Mononuclear cell (primary cell): ENCODE data around the gene ARSG. TPM values are rescaled to one million over a fixed set of nuclear protein-coding genes. Genes with fewer than 3 reads are reported as not detected.
A peak's percentile ranks its signal among the peaks of the same experiment; 100 is the strongest.
"Not testable (repeated sequence)": the region's sequence is repeated elsewhere in the genome, so short reads cannot be mapped to it uniquely, and the experiment has no call there.

Experiments used
- H3K27me3 ChIP-seq: 2 replicates; pipeline ENCODE4 v1.6.0; 2011; ENCODE audit warnings: low read length, control low read depth; ENCODE audit not compliant: insufficient read depth
- H3K4me1 ChIP-seq: 2 replicates; pipeline ENCODE4 v1.5.1; 2011; ENCODE audit warnings: mild to moderate bottlenecking, low read length, control low read depth; ENCODE audit not compliant: insufficient read depth
- H3K4me3 ChIP-seq: 2 replicates; pipeline ENCODE4 v1.5.1; 2011; ENCODE audit warnings: mild to moderate bottlenecking, low read length, moderate library complexity
- H3K9me3 ChIP-seq: 2 replicates; pipeline ENCODE4 v1.5.1; 2011; ENCODE audit warnings: low read depth, mild to moderate bottlenecking, control low read depth, low read length
- total RNA-seq: library from RNA; depleted of rRNA; stranded (reverse); fragments of >200 nt; gene quantifications from one replicate; pipeline ENCODE4 v1.2.3, GENCODE V29; 2012

The ARSG gene
- total RNA-seq, result 18.5 TPM

DNA sequence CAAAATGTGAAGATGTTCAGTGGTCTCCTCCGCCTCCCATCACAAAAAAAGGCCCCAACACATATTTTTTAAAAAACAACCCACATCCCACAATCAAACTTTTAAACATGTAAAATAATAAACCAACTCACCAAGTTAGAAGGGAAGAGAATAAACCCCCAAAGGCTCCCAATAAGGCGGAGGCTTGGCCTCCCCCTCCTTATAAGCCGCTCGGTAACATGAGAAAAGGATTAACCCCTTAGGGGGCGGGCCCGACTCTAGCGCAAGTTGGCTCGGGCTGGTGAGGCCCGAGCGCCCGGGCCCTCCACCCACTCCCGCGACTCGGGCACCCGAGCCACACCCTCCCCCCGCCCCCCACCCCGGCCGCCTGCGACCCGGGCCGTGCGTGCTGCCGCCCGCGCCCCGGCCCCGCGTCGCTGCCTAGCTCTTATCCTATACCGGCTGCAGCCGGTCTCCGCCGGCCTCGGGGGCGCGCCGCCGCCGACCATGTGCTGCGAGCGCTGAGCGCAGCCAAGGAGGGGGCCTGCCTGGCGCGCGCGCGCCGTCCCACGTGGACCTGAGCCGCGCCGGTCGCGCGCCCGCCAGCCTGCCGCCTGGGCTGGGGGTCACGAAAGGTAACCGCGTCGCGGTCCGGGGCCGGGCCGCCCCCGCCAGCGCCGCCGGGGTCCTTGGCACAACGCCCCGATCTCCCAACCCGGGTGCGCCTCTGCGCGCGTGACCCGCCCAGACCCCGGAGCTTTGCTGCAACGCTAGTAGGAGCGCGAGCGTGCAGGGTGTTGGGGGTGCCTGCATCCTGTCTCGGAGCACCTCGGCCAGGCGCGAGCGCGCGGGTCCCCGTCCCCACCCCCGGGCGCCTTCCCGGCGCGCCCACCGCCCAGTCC, at the start of gene ARSG, which contains the start of gene SLC16A6:
Gene ARSG, plus strand, starts transcription at position 541 of the 881 bp plus-strand sequence. CDS start 15,999 bp downstream, outside the sequence.
Gene SLC16A6, minus strand, starts transcription at position 173 of the 881 bp plus-strand sequence. CDS start 12,807 bp downstream, outside the sequence.
- peaks cover 83% of the 10 kb centered on the region for H3K4me1 ChIP-seq
- H3K4me3 ChIP-seq, result peak within 1 kb of the TSS; percentile 88
- no peaks in the 10 kb centered on the region for H3K27me3 ChIP-seq
- no peaks in the 10 kb centered on the region for H3K9me3 ChIP-seq

DNA sequence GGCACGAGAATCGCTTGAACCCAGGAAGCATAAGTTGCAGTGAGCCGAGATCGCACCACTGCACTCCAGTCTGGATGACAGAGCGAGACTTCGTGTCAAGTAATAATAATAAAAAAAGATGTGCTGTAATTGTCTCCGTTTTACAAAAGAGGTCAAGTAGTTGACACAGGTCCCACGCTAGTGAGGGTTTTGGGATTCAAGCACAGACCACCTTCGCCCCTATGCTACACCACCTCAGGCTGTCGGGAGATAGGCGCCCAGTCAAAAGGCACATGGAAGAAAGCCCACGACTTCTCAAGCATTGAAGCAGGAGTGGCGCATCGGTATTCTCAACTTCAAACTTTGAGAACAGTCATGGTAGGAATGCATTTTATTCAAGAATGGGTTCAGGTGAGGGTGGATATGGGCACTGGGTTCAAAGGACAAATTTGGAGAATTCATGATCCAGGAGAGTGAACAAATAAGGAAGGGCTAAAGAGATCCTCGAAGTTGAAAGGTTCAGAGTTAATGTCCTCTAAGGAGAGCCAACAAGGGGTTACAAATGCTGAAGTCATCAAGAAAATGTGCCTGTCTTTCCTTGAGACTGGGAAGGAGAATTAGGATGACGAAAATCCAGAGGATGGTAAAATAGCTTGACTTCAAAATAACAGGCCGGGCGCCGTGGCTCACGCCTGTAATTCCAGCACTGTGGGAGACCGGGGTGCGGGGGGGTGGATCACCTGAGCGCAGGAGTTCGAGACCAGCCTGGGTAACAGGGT, 44.8 kb upstream of the ARSG start:
- Histone ChIP-seq H3K4me3 (no peak overlapping the region), H3K9me3 (no peaks in the 10 kb centered on the region), H3K27me3 (no peaks in the 10 kb centered on the region), H3K4me1 (peaks cover 33% of the 10 kb centered on the region)

DNA sequence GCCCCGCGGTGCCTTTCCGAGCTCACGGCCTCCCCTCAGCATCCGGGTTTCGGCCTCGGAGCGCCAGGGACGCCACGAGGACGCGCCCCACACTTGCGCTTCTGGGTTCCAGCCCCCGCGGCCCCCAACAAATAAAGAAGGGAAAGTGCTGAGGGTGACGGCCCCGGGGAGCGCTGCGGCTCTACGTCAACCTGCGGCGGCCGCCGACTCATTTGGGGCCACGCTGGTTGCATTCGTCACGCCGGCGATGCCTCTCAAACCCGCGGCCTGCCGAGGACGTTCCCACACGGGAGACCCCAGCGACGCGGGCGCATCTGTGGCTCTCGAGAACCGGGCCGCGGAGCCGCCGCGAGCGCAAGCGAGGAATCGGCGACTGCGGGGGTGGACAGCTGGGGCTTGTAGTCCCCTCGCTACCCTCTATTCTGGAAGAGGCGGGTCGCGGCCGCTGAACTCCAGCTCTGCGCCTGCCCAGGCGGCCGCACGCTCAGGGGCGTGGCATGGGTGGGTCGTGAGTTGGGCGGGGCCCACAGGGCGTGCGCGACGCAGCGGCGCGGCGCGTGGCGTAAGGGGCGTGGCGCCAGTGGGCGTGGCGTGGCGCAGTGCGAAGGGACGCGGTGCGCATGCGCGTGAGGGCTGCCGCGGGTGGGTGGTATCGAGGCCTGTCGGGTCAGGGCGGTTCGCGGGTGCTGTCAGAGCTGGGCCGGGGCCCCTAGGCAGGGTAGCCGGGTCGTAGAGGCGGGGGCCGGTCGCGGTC, 43.7 kb upstream of the ARSG start, which contains the start of gene AMZ2:
Gene AMZ2, plus strand, starts transcription at position 599 of the 754 bp plus-strand sequence. CDS start 2,145 bp downstream, outside the sequence.
- Histone ChIP-seq H3K4me3 (peak within 1 kb of the TSS; percentile 76), H3K27me3 (no peaks in the 10 kb centered on the region), H3K9me3 (no peaks in the 10 kb centered on the region), H3K4me1 (peaks cover 37% of the 10 kb centered on the region)

DNA sequence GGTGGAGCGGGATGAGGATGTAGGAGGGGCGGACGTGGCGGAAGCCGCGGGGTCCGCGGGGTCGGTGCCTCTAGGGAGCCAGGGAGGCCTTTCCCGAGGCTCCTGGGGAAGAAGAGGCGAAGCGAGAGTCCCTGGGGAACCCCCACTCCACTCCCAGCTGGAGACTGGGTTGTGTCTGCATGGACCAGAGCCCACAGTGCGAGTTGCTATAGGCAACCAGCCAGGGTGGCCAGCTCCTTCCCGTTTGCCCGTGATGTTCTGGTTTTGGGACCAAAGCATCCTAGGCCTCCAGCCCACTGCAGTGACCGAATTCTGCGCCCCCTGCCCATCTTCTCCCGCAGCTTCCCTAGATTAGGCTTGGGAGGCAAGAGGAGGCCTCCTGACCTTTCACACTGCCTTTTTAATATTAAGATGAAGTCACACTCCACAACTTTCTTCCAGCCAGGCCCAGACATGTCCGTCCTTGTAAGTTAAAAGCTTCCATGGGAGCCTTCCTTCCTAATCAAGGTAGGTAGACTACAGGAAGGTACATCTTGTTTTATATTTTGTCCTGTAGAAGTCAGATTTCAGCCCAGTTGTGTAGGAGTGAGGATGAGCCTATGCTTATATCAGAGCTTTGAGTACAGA, 43.0 kb upstream of the ARSG start:
- H3K27me3 ChIP-seq, result no peaks in the 10 kb centered on the region
- peak overlapping the region; percentile 76 for H3K4me3 ChIP-seq
- peaks cover 41% of the 10 kb centered on the region for H3K4me1 ChIP-seq
- H3K9me3 ChIP-seq, result no peaks in the 10 kb centered on the region

DNA sequence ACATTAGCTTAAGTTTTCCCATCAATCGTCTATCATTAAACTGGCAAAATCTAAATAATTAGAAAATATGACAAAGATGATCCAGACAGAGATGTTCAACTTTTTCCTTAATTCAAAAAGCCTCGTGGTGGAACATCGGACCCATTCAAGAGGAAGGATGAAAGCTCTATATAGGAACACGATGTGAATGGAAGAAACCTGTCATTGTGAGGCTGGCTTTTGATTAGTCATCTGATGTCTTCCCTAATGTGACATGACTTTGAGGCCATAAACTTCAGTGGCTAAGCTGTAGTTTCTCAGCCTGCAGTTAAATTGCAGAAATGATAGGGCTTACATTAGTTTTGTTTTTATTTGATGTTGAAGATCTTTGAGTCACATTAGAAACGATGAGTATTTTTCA, 42.4 kb upstream of the ARSG start:
- Histone ChIP-seq H3K9me3 (no peaks in the 10 kb centered on the region), H3K4me1 (peaks cover 47% of the 10 kb centered on the region), H3K27me3 (no peaks in the 10 kb centered on the region), H3K4me3 (no peak overlapping the region)

DNA sequence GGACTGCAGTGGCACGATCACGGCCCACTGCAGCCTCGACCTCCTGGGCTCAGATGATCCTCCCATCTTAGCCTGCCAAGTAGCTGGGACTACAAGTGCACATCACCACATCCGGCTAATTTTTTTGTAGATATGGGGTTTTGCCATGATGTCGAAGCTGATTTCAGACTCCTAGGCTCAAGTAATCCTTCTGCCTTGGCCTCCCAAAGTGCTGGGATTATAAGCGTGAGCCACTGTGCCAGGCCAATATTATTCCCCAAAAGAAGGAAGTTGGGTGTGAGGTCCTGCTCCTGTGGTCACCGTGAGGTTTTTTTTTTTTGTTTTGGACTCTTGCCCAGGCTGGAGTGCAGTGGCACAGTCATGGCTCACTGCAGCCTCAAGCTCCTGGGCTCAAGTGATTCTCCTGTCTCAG, 41.9 kb upstream of the ARSG start:
- H3K27me3 ChIP-seq, result no peaks in the 10 kb centered on the region
- H3K4me3 ChIP-seq, result no peak overlapping the region
- H3K4me1 ChIP-seq, result peaks cover 51% of the 10 kb centered on the region
- no peaks in the 10 kb centered on the region for H3K9me3 ChIP-seq

DNA sequence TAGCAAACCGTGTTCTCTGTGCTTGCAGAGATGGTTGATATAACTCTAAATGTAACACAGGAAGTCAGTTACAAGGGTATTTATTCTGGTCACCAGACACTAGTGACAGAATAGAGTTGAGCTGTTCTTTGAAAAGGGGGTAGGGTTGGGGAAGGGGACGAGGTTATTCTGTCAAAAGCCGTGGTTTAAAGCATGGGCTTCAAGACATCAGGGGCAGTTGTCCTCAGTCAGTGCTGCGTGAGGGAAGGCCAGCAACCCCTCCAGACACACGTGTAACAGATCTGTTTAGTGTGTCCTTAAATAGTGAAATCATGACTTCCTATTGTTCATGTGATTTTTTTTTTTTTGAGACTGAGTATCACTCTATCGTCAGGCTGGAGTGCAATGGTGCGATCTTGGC, 37.9 kb upstream of the ARSG start:
- not testable (repeated sequence) for H3K9me3 ChIP-seq, H3K27me3 ChIP-seq, H3K4me3 ChIP-seq
- peaks cover 71% of the 10 kb centered on the region for H3K4me1 ChIP-seq

DNA sequence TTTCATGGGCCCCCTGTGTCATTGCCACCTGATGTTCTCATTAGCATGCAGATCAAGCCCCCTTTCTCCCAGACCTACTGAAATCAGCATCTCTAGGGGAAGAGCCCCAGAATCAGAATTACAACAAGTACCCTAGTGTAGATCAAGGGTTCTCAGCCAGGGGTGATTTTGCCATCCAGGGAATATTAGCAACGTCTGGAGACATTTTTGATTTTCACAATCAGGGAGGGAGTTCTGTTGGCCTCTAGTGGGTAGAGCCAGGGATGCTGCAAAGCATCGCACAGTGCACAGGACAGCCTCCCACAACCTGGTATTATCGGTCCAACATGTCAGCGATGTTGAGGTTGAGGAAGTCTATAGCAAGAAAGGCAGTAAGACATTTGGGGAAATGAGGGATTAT, 36.1 kb upstream of the ARSG start:
- Histone ChIP-seq H3K27me3 (no peaks in the 10 kb centered on the region), H3K9me3 (no peaks in the 10 kb centered on the region), H3K4me1 (peaks cover 66% of the 10 kb centered on the region), H3K4me3 (no peak overlapping the region)

DNA sequence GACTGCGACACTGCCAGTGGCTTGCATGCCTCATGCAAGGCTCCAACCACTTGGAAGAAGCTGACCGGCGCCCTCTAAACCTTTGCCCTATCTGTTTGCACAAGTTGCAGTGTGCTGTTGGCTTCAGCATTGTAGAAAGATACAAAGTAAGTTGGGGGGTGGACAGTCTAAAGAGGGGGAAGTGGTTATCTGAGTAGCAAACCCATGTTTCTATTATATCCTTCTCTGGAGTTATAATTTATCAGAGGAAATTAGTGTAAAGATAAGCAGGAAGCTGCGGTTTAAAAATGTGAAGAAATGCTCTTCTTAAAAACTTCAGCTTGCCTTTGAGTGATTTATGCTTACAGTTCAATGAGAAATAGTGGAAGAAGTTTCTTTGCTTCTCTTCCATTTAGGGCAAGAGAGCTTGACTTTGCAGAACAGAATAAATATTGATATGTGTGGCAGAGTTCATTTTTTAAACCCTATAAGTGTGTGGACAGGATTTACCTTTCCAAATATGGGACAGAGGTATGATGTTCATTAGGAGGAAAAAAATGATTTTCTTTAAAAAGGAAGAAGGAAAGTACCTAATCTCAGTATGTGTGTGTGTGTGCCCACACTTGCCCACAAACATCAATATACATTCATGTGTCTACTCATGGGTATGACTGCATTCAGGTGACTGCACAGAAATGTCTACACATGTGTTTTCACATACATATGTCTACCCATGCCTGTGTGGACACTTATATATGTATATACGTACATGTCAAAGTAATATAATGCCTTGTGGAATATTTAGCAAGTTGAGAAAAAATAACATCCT, 35.4 kb upstream of the ARSG start:
- Histone ChIP-seq H3K4me3 (no peak overlapping the region), H3K4me1 (peaks cover 71% of the 10 kb centered on the region), H3K27me3 (no peaks in the 10 kb centered on the region), H3K9me3 (no peaks in the 10 kb centered on the region)

DNA sequence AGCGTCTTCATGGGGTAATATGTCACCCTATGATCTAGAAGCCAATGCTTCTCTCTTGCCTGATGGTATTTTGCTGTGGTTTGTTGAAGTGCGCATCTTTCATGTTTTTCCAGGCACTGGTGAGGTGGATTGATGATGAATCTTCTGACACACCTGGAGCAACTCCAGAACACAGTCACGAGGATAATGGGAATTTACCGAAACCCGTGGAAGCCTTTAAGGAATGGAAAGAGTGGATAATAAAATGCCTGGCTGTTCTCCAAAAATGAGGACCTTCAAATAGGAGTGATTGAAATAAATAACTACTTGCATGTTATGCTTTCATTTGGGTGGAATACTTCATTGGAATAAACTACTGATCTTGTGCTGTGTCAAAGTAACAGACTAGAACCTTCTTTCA, 34.6 kb upstream of the ARSG start:
- H3K9me3 ChIP-seq, H3K27me3 ChIP-seq, H3K4me3 ChIP-seq: not testable (repeated sequence)
- H3K4me1 ChIP-seq, result peaks cover 71% of the 10 kb centered on the region

DNA sequence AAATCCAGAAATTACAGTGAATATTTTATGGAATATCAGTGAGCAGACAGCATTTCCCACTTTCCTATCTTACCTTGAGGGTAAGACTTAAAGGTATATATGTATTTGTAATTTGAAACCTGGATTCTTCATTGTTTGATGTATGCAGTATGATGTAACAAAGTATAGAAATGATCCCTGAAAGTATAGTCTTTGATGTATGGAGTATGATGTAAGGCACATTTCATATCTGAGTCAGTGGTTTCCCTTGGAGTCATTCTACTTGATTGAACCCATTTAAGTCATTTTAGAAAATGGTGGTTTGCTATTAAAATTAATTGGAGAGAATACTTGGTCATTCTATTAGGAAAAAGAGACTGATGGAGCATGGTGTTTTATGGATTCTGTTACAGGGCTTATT, 33.4 kb upstream of the ARSG start:
- Histone ChIP-seq H3K4me1 (peaks cover 69% of the 10 kb centered on the region), H3K4me3 (no peak overlapping the region), H3K9me3 (no peaks in the 10 kb centered on the region), H3K27me3 (no peaks in the 10 kb centered on the region)

DNA sequence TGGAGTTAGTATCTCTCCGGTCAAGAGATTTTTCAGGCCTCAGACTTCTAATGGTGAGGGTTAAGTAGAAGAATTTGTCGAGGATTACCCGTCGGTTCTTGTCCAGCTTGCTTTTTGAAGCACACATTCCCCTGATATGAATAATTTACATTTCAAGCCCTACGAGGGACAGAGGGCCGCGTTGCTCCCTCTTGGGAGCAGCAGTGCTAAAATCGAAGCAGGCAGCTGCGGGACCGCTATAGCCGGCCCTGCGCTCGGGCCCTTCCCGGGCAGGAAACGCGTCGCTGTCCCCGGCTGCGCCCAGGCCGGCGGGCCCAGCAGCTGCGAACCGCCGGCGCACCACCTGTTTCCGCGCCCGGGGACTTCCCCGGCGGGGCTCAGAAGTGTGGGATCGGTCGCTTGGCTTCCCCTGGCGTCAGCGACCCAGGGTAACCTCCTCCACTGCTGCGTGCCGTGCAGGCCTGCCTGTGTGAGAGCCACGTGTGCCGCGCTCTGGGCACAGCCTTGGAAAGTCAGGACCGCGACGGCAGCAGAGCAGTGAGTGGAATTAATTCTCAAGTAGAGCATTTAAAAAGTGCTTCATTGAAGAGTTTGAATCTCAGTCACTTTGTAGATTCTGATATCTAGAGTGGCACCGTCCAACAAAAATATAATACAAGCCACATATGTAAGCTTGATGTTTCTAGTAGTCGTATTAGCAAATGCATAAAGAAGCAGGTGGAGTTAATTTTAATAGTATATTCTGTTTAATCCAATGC, 32.2 kb upstream of the ARSG start:
- peaks cover 64% of the 10 kb centered on the region for H3K4me1 ChIP-seq
- not testable (repeated sequence) for H3K9me3 ChIP-seq, H3K4me3 ChIP-seq, H3K27me3 ChIP-seq

DNA sequence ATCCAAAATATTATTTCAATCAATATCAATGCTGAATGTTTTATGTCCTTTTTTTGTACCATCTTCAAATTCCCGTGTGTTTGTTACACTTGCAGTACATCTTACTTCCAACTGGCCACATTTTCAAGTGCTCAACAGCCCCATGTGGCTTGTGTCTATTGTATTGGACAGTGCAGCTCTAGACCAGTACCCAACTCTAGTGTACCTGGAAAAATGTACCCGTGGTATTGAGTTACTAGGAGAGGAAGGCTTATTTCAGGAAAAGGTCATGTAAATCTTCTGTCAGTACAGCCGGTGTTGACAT, 31.7 kb upstream of the ARSG start:
- not testable (repeated sequence) for H3K9me3 ChIP-seq, H3K4me3 ChIP-seq, H3K27me3 ChIP-seq
- H3K4me1 ChIP-seq, result peaks cover 60% of the 10 kb centered on the region
